Measurements from ENCODE around the gene DNPH1.

GRCh38 chr6:43178951-43179830 lies 50.1 kb downstream of the DNPH1 start:
- TF ChIP-seq CTCF (IDR thresholded peaks at IDR 0.05): no peak
- no peak for TF ChIP-seq POLR2A (IDR thresholded peaks at IDR 0.05)

Measured in uterus (tissue), 2 donors.